Measurements from ENCODE around the gene PGM1. TPM values are rescaled to one million over a fixed set of nuclear protein-coding genes. Genes with fewer than 3 reads are reported as not detected.

The PGM1 gene
- 82.5 and 94.5 TPM in 2 replicates for total RNA-seq (2012; rRNA removed)
- polyA plus RNA-seq (2012; rRNA removed), result 35.8 and 42.6 TPM in 2 replicates
- 31.9 and 32.3 TPM in 2 replicates for polyA plus RNA-seq (2012; cell fraction: cytosol; rRNA removed)
- polyA plus RNA-seq (2012; cell fraction: nucleus; rRNA removed; ENCODE audit: low replicate concordance), result 12.6 and 24.0 TPM in 2 replicates
- Bru-seq, nascent RNA, result percentile 68 among the genes with signal in this experiment
- BruChase-seq, experiment 1, labeled RNA remaining after a 6-hour chase, result percentile 58 among the genes with signal in this experiment
- BruChase-seq, experiment 2, labeled RNA remaining after a 2-hour chase, result percentile 62 among the genes with signal in this experiment
- long read RNA-seq, transcript PGM1-202 (11 exons, 2,472 nt), result major isoform, 83 of 91 reads
- long read RNA-seq, partial matches to known transcripts, result 4 of 91 reads
- long read RNA-seq, other reads (novel, unspliced or antisense), result 4 of 91 reads

GRCh38 chr1:63593303-63593885, at the start of gene PGM1:
PGM1 (plus strand) TSS chr1:63593411; CDS start chr1:63593489, 78 bp downstream.
- Histone ChIP-seq H2BK120ac (ENCODE audit: low read depth, low read length) (peak within 1 kb of the TSS; percentile 92), H3K27ac (ENCODE audit: insufficient read depth, low read length) (peak within 1 kb of the TSS; percentile 95), H3K4ac (ENCODE audit: low read depth, low read length) (peak within 1 kb of the TSS; percentile 96), H3K4me3 (ENCODE audit: insufficient read depth, low read depth, low read length) (peak within 1 kb of the TSS; percentile 85), H3K23ac (ENCODE audit: low read depth, low read length) (peak within 1 kb of the TSS; percentile 90), H2AFZ (replicated peaks; ENCODE audit: low read length, poor library complexity) (peak within 1 kb of the TSS; percentile 99), H2AK9ac (replicated peaks; ENCODE audit: low read depth, low read length, poor library complexity) (peak within 1 kb of the TSS; percentile 96), H4K20me1 (ENCODE audit: insufficient read depth, low read length) (peaks cover 2% of the 10 kb centered on the region; the same call in 1 of the 2 replicates), H4K5ac (ENCODE audit: low read depth, low read length) (peak within 1 kb of the TSS; percentile 93), H3K9me1 (ENCODE audit: insufficient read depth, low read length) (peaks cover 4% of the 10 kb centered on the region), H3K27me3 (ENCODE audit: control insufficient read depth, insufficient read depth, low read length) (no peaks in the 10 kb centered on the region), H3K56ac (ENCODE audit: extremely low read depth, insufficient read depth, low read length) (peak within 1 kb of the TSS; percentile 78), H3K4me2 (ENCODE audit: low read depth, low read length) (peak within 1 kb of the TSS; percentile 91), H3K36me3 (ENCODE audit: control insufficient read depth, insufficient read depth, low read length) (no peaks in the 10 kb centered on the region), H2BK5ac (ENCODE audit: low read depth, low read length, poor library complexity, severe bottlenecking) (peak within 1 kb of the TSS; percentile 72), H2BK20ac (ENCODE audit: low read depth, low read length) (peak within 1 kb of the TSS; percentile 52), H3K9me3 (ENCODE audit: control insufficient read depth, insufficient read depth, low read length) (no peaks in the 10 kb centered on the region), H3K9ac (ENCODE audit: low read depth, low read length) (peak within 1 kb of the TSS; percentile 93), H2AK5ac (ENCODE audit: low read depth, low read length) (peak within 1 kb of the TSS; percentile 77), H4K8ac (ENCODE audit: low read depth in 2 of 2, low read length in 2 of 2) (peak within 1 kb of the TSS; percentile 84 to 97), H3K4me1 (ENCODE audit: control insufficient read depth, insufficient read depth, low read length) (peaks cover 4% of the 10 kb centered on the region), H4K91ac (ENCODE audit: insufficient read depth, low read depth, low read length) (peak within 1 kb of the TSS; percentile 98), H2BK15ac (ENCODE audit: low read depth, low read length) (peak within 1 kb of the TSS; percentile 97; the same call in 1 of the 3 replicates), H3K79me1 (ENCODE audit: low read depth in 1 of 2, low read length in 2 of 2) (peaks cover 25 to 28% of the 10 kb centered on the region in 2 experiments), H3K14ac (replicated peaks; ENCODE audit: low read depth, low read length) (peak within 1 kb of the TSS; percentile 98), H3K18ac (ENCODE audit: low read depth, low read length) (peak within 1 kb of the TSS; percentile 72)
- BruUV-seq (replicated peaks), result no TSS peak
- dilution Hi-C loops (cut with HindIII; ENCODE audit: low sequenced_read_pairs, unreplicated experiment) (no loop called here), in situ Hi-C loops (cut with MboI; ENCODE audit: low sequenced_read_pairs) (no loop called here), intact Hi-C loops (cut with micrococcal nuclease) (no loop called here)
- no peak for TF ChIP-seq CTCF (conservative IDR thresholded peaks at IDR 0.05; ENCODE audit: low read depth, low read length)
- peak; percentile 53 for TF ChIP-seq BHLHE40 (IDR thresholded peaks at IDR 0.05; ENCODE audit: low read depth, low read length)
- no peak for TF ChIP-seq RAD21 (IDR thresholded peaks at IDR 0.05; ENCODE audit: low read length)
- no peak for TF ChIP-seq MAFK (IDR thresholded peaks at IDR 0.05; ENCODE audit: low read depth, low read length)
- TF ChIP-seq MAZ (IDR thresholded peaks at IDR 0.05; ENCODE audit: borderline replicate concordance, low read depth, low read length), result 0 out of 2 replicates have a peak, but pooled peaks have one; percentile 10
- TF ChIP-seq CEBPB (IDR thresholded peaks at IDR 0.05; ENCODE audit: low read depth, low read length), result no peak
- TF ChIP-seq SMC3 (IDR thresholded peaks at IDR 0.05; ENCODE audit: low read depth, low read length), result no peak
- TF ChIP-seq FOS (IDR thresholded peaks at IDR 0.05; ENCODE audit: low read depth, low read length), result no peak
- no peak for TF ChIP-seq RCOR1 (IDR thresholded peaks at IDR 0.05; ENCODE audit: insufficient replicate concordance, low read length)
- TF ChIP-seq MXI1 (IDR thresholded peaks at IDR 0.05; ENCODE audit: borderline replicate concordance, low read depth, low read length), result peak; percentile 95
- TF ChIP-seq POLR2A (IDR thresholded peaks at IDR 0.05; ENCODE audit: low read depth, low read length), result peak; percentile 60; the same call in 1 of the 2 replicates
- CTCF ChIA-PET, result no interaction called here
- POLR2A ChIA-PET (ENCODE audit: unreplicated experiment), result no interaction called here
- DNase-seq, result peak; percentile 80
- 1% methylated on average over 42 of the region's 64 CpGs; no CpG with 5 or more reads in 1 of the 2 experiments for WGBS, 2 experiments (ENCODE audit: extremely low coverage in 2 of 2, insufficient read length in 1 of 2)
- peak; percentile 90 for ATAC-seq (ENCODE audit: low read depth)

Measured in IMR-90 (cell line).